ENCODE data around the gene BPIFB4. TPM values are rescaled to one million over a fixed set of nuclear protein-coding genes. Genes with fewer than 3 reads are reported as not detected.
A peak's percentile ranks its signal among the peaks of the same experiment; 100 is the strongest.

BPIFB4 gene
- total RNA-seq, 1 experiment from 2014 or later = not detected

DNA sequence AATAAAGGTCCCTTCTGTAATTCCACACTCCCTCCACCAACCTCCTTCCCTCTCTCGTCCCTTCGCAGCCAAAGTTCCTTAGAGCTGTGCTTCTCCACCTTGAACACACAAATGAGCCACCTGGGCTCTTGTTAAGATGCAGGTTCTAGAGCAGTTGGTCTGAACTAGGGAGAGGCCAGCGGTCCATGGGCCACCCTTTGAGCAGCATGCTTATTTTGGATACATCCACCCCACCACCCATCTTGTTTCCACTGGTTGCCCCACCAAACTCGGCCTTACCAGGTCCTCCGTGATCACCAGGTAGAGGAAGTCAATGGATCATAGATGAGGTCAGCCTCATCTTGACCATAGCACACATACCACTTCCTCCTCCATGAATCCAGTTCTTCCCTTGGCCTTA is 81.2 kb downstream of the BPIFB4 start:
- Histone ChIP-seq H3K27ac (no peak overlapping the region), H3K4me1 (replicated peaks; ENCODE audit: insufficient read depth) (no peaks in the 10 kb centered on the region), H3K4me3 (no peak overlapping the region), H3K27me3 (ENCODE audit: insufficient read depth, low read depth) (peaks cover 28% of the 10 kb centered on the region), H3K36me3 (ENCODE audit: low read depth) (no peaks in the 10 kb centered on the region), H3F3A (ENCODE audit: insufficient read depth, low read depth) (no peaks in the 10 kb centered on the region), H3K9me3 (ENCODE audit: insufficient read depth, low read depth) (no peaks in the 10 kb centered on the region), H2AFZ (no peak overlapping the region), H3K4me2 (no peak overlapping the region), H4K20me1 (ENCODE audit: insufficient read depth) (no peaks in the 10 kb centered on the region), H3K79me2 (ENCODE audit: low read depth) (no peaks in the 10 kb centered on the region), H3K9me2 (ENCODE audit: insufficient read depth) (no peaks in the 10 kb centered on the region)
- POLR2A ChIA-PET (ENCODE audit: unreplicated experiment) = no interaction called here
- no peak for TF ChIP-seq EZH2 (IDR thresholded peaks at IDR 0.05; ENCODE audit: low read depth)
- TF ChIP-seq, protein P1, sequence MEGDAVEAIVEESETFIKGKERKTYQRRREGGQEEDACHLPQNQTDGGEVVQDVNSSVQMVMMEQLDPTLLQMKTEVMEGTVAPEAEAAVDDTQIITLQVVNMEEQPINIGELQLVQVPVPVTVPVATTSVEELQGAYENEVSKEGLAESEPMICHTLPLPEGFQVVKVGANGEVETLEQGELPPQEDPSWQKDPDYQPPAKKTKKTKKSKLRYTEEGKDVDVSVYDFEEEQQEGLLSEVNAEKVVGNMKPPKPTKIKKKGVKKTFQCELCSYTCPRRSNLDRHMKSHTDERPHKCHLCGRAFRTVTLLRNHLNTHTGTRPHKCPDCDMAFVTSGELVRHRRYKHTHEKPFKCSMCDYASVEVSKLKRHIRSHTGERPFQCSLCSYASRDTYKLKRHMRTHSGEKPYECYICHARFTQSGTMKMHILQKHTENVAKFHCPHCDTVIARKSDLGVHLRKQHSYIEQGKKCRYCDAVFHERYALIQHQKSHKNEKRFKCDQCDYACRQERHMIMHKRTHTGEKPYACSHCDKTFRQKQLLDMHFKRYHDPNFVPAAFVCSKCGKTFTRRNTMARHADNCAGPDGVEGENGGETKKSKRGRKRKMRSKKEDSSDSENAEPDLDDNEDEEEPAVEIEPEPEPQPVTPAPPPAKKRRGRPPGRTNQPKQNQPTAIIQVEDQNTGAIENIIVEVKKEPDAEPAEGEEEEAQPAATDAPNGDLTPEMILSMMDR (conservative IDR thresholded peaks at IDR 0.05) = no peak
- CTCF ChIA-PET = no interaction called here
- peak in 1 of 2 experiments; percentile 3 for DNase-seq
- intact Hi-C loops (cut with micrococcal nuclease; ENCODE audit: unreplicated experiment) = no loop called here
- no TSS peak for BruUV-seq (replicated peaks)

Other genes with a start within 250 kb of the BPIFB4 start
- 1.1 TPM in 1 of 2 replicates, not detected in the other for gene EFCAB8, start 220.7 kb upstream of the BPIFB4 start, total RNA-seq (2021)
- gene SUN5, start 75.2 kb upstream of the BPIFB4 start, total RNA-seq (2021) = not detected in 2 replicates
- not detected in 2 replicates for gene BPIFB2, start 71.9 kb upstream of the BPIFB4 start, total RNA-seq (2021)
- not detected in 2 replicates for gene BPIFB6, start 48.0 kb upstream of the BPIFB4 start, total RNA-seq (2021)
- not detected in 2 replicates for gene BPIFB3, start 25.7 kb upstream of the BPIFB4 start, total RNA-seq (2021)
- gene BPIFA2, start 88.5 kb downstream of the BPIFB4 start, total RNA-seq (2021) = not detected in 2 replicates
- gene BPIFA3, start 137.7 kb downstream of the BPIFB4 start, total RNA-seq (2021) = not detected in 2 replicates
- gene BPIFA1, start 156.4 kb downstream of the BPIFB4 start, total RNA-seq (2021) = not detected in 2 replicates
- gene BPIFB1, start 203.6 kb downstream of the BPIFB4 start, total RNA-seq (2021) = not detected in 2 replicates